ENCODE measurements around the gene PCDH9.
A peak's percentile ranks its signal among the peaks of the same experiment; 100 is the strongest.

PCDH9 gene

GRCh38 chr13:67161176-67161575 lies 69.0 kb downstream of the PCDH9 start:
- H3K4me3 ChIP-seq (ENCODE audit: low read length), result no peak overlapping the region
- DNase-seq (ENCODE audit: low read depth), result no peak
- TF ChIP-seq, protein P1, sequence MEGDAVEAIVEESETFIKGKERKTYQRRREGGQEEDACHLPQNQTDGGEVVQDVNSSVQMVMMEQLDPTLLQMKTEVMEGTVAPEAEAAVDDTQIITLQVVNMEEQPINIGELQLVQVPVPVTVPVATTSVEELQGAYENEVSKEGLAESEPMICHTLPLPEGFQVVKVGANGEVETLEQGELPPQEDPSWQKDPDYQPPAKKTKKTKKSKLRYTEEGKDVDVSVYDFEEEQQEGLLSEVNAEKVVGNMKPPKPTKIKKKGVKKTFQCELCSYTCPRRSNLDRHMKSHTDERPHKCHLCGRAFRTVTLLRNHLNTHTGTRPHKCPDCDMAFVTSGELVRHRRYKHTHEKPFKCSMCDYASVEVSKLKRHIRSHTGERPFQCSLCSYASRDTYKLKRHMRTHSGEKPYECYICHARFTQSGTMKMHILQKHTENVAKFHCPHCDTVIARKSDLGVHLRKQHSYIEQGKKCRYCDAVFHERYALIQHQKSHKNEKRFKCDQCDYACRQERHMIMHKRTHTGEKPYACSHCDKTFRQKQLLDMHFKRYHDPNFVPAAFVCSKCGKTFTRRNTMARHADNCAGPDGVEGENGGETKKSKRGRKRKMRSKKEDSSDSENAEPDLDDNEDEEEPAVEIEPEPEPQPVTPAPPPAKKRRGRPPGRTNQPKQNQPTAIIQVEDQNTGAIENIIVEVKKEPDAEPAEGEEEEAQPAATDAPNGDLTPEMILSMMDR (IDR thresholded peaks at IDR 0.05; ENCODE audit: insufficient read depth, low read depth, low read length, missing control alignments), result no peak

DNA sequence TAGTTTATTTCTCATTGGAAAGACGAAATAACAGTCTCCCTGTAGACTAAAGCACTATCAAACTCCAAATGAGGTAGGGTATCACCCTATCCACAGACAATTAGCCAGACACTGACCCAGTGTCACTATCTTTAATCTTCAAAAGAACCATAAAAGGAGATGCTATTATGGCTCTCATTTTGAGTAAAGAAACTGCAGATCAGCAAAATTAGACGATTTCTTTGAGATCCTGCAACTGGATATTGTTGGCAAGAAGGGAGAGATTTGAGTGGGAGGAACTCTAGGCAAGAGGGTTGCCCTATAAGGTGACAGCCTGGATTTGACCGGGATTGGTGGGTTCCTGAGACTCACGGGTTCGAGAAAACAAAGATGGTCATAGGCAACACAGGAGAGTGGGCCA lies 71.2 kb downstream of the PCDH9 start:
- H3K4me3 ChIP-seq (ENCODE audit: low read length), result no peak overlapping the region
- TF ChIP-seq, protein P1 (IDR thresholded peaks at IDR 0.05; ENCODE audit: insufficient read depth, low read depth, low read length, missing control alignments), result no peak
- no peak for DNase-seq (ENCODE audit: low read depth)

GRCh38 chr13:67156723-67157060 lies 73.4 kb downstream of the PCDH9 start:
- H3K4me3 ChIP-seq (ENCODE audit: low read length), result no peak overlapping the region
- DNase-seq (ENCODE audit: low read depth), result no peak
- TF ChIP-seq, protein P1 (IDR thresholded peaks at IDR 0.05; ENCODE audit: insufficient read depth, low read depth, low read length, missing control alignments), result no peak

DNA sequence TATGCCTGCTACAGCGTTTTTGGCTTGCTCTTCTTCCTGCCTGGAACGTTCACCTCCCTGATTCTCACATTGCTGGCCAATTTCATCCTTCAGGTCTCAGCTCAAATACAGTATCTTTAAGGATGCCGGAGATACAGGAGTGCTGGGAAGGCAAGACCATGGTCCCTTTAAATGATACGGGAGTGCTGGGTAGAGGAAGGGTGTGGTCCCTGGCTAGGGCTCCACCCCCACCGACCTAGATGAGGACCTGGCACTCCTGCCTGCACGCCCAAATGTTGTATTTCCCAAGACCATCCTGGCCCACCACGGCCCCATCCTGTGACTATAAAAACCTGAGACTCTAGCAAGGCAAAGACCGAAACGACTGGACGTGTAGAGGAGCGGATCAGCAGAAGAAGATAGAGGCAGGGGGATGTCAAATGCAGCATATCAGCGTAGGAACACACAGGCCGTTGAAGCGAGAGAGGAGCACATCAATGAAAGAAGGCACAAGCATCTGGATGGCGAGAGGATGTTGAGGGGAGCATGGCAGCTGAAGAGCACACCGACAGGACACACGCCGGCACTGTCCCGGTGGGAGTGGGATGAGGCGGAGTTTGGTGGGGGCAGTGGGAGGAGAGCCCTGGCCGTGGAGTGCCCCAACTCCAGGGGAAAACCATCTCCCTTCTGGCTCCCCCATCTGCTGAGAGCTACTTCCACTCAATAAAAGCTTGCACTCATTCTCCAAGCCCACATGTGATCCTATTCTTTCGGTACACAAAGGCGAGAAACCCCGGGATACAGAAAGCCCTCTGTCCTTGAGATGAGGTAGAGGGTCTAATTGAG lies 74.0 kb downstream of the PCDH9 start:
- DNase-seq (ENCODE audit: low read depth), result no peak
- TF ChIP-seq, protein P1 (IDR thresholded peaks at IDR 0.05; ENCODE audit: insufficient read depth, low read depth, low read length, missing control alignments), result no peak
- H3K4me3 ChIP-seq (ENCODE audit: low read length), result no peak overlapping the region

GRCh38 chr13:67152085-67152484 lies 78.1 kb downstream of the PCDH9 start:
- DNase-seq (ENCODE audit: low read depth), result no peak
- H3K4me3 ChIP-seq (ENCODE audit: low read length), result no peak overlapping the region
- TF ChIP-seq, protein P1 (IDR thresholded peaks at IDR 0.05; ENCODE audit: insufficient read depth, low read depth, low read length, missing control alignments), result no peak

GRCh38 chr13:67151652-67152051 lies 78.5 kb downstream of the PCDH9 start:
- TF ChIP-seq, protein P1 (IDR thresholded peaks at IDR 0.05; ENCODE audit: insufficient read depth, low read depth, low read length, missing control alignments), result no peak
- DNase-seq (ENCODE audit: low read depth), result no peak
- no peak overlapping the region for H3K4me3 ChIP-seq (ENCODE audit: low read length)

DNA sequence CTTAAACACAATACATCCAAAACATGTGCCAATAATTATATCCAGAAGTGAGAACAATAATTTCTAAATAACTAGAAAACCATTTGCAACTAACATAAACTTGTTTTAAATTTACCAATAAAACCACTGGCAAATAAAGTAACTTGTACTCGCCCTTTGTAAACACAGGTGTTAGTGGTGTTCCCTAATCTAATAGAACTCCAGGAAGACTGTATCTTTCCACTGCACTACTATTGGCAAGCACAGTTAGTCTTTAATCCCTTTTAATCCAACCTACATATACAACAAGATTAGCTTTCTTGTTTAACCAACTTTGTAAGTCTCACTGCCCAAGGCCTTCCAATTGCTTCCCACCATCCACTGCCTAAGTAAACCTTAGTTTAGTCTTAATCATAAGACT lies 79.5 kb downstream of the PCDH9 start:
- TF ChIP-seq, protein P1 (IDR thresholded peaks at IDR 0.05; ENCODE audit: insufficient read depth, low read depth, low read length, missing control alignments), result no peak
- no peak overlapping the region for H3K4me3 ChIP-seq (ENCODE audit: low read length)
- DNase-seq (ENCODE audit: low read depth), result peak; percentile 27

Data from epithelial cell of esophagus (primary cell).